Astrocyte of the spinal cord (primary cell): Measurements from ENCODE around the gene RAB27A.

ENCODE experiments used
- DNase-seq: peaks from one replicate; pipeline ENCODE4 v3.0.0; 2011; ENCODE audit warnings: low read depth, low spot score
- H3K4me3 ChIP-seq: 2 replicates; pipeline ENCODE4 v1.5.1; 2011; ENCODE audit warnings: low read depth, mild to moderate bottlenecking, low read length, moderate library complexity
- CTCF ChIP-seq: IDR thresholded peaks from 2 replicates; pipeline ENCODE4 v1.5.1; 2012; ENCODE audit warnings: low read depth, mild to moderate bottlenecking, low read length, inconsistent platforms
- in situ Hi-C: cut with HindIII; loops from 2 replicates; pipeline ENCODE4 v1.10.0; 2017; ENCODE audit warnings: low sequenced_read_pairs

RAB27A gene

GRCh38 chr15:55238877-55239276 is 50.7 kb downstream of the RAB27A start:
- no peak for TF ChIP-seq CTCF
- no peak for DNase-seq
- in situ Hi-C loops = no loop called here
- no peak overlapping the region for H3K4me3 ChIP-seq

- no peak for TF ChIP-seq CTCF
- DNase-seq = no peak
- no peak overlapping the region for H3K4me3 ChIP-seq
- in situ Hi-C loops = no loop called here
Observed at GRCh38 chr15:55237219-55238130, 52.1 kb downstream of the RAB27A start.

- in situ Hi-C loops = no loop called here
- H3K4me3 ChIP-seq = no peak overlapping the region
- TF ChIP-seq CTCF = no peak
- no peak for DNase-seq
Observed at GRCh38 chr15:55235546-55236036, 54.0 kb downstream of the RAB27A start.

- H3K4me3 ChIP-seq = no peak overlapping the region
- no peak for TF ChIP-seq CTCF
- in situ Hi-C loops = no loop called here
- DNase-seq = no peak
Observed at GRCh38 chr15:55234800-55235104, 54.9 kb downstream of the RAB27A start.

GRCh38 chr15:55234104-55234799 is 55.4 kb downstream of the RAB27A start:
- in situ Hi-C loops = no loop called here
- DNase-seq = no peak
- H3K4me3 ChIP-seq = no peak overlapping the region
- no peak for TF ChIP-seq CTCF

- TF ChIP-seq CTCF = no peak
- DNase-seq = no peak
- H3K4me3 ChIP-seq = no peak overlapping the region
- in situ Hi-C loops = no loop called here
Observed at GRCh38 chr15:55231455-55231854, 58.2 kb downstream of the RAB27A start.
